ENCODE results near the gene ORAI2. TPM values are rescaled to one million over a fixed set of nuclear protein-coding genes. Genes with fewer than 3 reads are reported as not detected.
A peak's percentile ranks its signal among the peaks of the same experiment; 100 is the strongest.

The ORAI2 gene
- total RNA-seq = 47.4 to 55.1 TPM (median 54.0 TPM) in 3 replicates
- long read RNA-seq, full-length matches to known transcripts = 96 of 123 reads
- long read RNA-seq, partial matches to known transcripts = 0 of 123 reads
- long read RNA-seq, other reads (novel, unspliced or antisense) = 27 of 123 reads

DNA sequence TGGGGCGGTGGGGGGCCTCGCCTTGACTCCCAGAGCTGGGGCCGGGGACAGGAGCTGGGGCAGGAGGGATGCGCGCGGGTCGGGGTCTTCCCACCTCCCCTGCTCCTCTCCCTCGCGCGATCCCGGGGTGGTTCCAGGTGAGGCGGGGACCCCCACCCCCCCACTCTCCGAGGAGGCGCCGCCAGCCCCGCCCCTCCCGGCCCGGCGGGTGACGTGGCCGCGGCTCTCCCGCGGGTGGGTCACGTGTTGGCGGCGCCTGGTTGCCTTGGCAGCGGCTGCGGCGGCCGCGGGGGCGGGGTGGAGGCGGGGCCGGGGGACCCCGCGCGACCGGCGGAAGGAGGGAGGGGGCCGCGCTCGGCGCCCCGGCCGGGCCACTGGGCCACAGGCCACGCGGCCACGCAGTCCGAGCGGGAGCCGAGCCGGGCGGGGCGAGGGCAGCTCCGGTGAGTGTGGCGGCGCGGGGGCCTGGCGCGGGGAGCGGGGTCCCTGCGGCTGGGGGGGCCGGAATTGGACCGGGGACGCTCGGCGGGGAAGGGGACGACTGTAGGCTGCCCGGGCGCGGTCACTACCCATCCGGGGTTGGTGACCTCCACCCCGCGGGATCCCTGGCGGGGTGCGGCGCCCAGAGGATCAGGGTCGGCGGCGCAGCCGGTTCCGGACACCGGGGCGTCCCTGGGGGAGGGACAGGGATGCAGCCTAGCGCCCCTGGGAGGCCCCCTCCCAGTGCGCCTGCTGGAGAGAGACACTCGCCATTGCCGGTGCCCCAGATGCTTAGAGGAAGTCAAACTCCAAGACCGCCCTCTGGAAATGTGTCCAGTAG lies at the start of gene ORAI2:
Gene ORAI2 (plus strand): TSS at position 357 of the 820 bp plus-strand sequence. CDS start 5,382 bp downstream, outside the sequence.
- no peak for DNase-seq (ENCODE audit: low spot score)
- peak within 1 kb of the TSS; percentile 81 for H3K27ac Mint-ChIP-seq (ENCODE audit: unreplicated experiment)
- peaks cover 5% of the 10 kb centered on the region for H3K36me3 Mint-ChIP-seq (ENCODE audit: low read depth)
- H3K4me1 Mint-ChIP-seq (ENCODE audit: low read depth) = peaks cover 31% of the 10 kb centered on the region
- no peaks in the 10 kb centered on the region for H3K9me3 Mint-ChIP-seq (ENCODE audit: low read depth)
- no peaks in the 10 kb centered on the region for H3K27me3 Mint-ChIP-seq (ENCODE audit: low read depth)
- H3K4me3 Mint-ChIP-seq (ENCODE audit: unreplicated experiment) = peak within 1 kb of the TSS; percentile 78
- TF ChIP-seq, protein P1, sequence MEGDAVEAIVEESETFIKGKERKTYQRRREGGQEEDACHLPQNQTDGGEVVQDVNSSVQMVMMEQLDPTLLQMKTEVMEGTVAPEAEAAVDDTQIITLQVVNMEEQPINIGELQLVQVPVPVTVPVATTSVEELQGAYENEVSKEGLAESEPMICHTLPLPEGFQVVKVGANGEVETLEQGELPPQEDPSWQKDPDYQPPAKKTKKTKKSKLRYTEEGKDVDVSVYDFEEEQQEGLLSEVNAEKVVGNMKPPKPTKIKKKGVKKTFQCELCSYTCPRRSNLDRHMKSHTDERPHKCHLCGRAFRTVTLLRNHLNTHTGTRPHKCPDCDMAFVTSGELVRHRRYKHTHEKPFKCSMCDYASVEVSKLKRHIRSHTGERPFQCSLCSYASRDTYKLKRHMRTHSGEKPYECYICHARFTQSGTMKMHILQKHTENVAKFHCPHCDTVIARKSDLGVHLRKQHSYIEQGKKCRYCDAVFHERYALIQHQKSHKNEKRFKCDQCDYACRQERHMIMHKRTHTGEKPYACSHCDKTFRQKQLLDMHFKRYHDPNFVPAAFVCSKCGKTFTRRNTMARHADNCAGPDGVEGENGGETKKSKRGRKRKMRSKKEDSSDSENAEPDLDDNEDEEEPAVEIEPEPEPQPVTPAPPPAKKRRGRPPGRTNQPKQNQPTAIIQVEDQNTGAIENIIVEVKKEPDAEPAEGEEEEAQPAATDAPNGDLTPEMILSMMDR (IDR thresholded peaks at IDR 0.05) = peak; percentile 12

DNA sequence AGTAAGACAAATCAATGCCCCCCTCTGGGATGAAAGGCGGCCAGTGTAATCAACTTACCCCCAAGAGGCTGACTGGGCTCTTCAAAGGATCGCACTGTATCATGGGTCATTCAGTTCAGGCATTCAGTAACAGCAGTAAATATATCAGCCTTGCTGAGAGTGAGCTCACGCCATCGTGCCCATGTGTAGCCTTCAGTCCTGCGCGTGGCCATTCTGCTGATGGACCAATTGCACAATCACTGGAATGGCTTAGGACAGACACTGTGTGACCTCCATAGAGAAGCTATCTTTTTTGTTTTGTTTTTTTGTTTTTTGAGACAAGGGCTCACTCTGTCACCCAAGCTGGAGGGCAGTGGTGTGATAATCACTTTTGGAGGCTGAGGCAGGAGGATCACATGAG lies 46.3 kb upstream of the ORAI2 start:
- no peak overlapping the region for H3K27ac Mint-ChIP-seq (ENCODE audit: unreplicated experiment)
- no peaks in the 10 kb centered on the region for H3K4me1 Mint-ChIP-seq (ENCODE audit: low read depth)
- no peak for DNase-seq (ENCODE audit: low spot score)
- H3K9me3 Mint-ChIP-seq (ENCODE audit: low read depth) = no peaks in the 10 kb centered on the region
- H3K27me3 Mint-ChIP-seq (ENCODE audit: low read depth) = no peaks in the 10 kb centered on the region
- TF ChIP-seq, protein P1 (IDR thresholded peaks at IDR 0.05) = no peak
- no peak overlapping the region for H3K4me3 Mint-ChIP-seq (ENCODE audit: unreplicated experiment)
- peaks cover 3% of the 10 kb centered on the region for H3K36me3 Mint-ChIP-seq (ENCODE audit: low read depth)

DNA sequence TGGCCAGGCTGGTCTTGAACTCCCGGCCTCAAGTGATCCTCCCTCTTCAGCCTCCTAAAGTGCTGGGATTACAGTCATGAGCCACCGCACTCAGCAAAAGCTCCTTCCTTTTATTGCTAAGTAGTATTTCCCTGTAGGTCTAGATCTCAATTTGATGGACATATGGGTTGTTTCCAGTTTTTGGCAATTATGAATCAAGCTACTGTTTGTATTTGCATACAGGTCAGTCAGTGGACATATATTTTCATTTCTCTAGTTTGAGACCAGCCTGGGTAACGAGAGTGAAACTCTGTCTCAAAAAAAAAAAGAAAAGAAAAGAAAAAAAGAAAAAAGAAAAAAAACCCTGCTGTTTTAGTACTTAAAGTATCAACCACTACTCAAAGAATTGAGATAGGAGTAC lies 43.6 kb upstream of the ORAI2 start:
- no peak overlapping the region for H3K4me3 Mint-ChIP-seq (ENCODE audit: unreplicated experiment)
- H3K36me3 Mint-ChIP-seq (ENCODE audit: low read depth) = peaks cover 3% of the 10 kb centered on the region
- no peaks in the 10 kb centered on the region for H3K9me3 Mint-ChIP-seq (ENCODE audit: low read depth)
- no peaks in the 10 kb centered on the region for H3K27me3 Mint-ChIP-seq (ENCODE audit: low read depth)
- TF ChIP-seq, protein P1 (IDR thresholded peaks at IDR 0.05) = no peak
- H3K4me1 Mint-ChIP-seq (ENCODE audit: low read depth) = peaks cover 4% of the 10 kb centered on the region
- no peak overlapping the region for H3K27ac Mint-ChIP-seq (ENCODE audit: unreplicated experiment)
- DNase-seq (ENCODE audit: low spot score) = no peak

DNA sequence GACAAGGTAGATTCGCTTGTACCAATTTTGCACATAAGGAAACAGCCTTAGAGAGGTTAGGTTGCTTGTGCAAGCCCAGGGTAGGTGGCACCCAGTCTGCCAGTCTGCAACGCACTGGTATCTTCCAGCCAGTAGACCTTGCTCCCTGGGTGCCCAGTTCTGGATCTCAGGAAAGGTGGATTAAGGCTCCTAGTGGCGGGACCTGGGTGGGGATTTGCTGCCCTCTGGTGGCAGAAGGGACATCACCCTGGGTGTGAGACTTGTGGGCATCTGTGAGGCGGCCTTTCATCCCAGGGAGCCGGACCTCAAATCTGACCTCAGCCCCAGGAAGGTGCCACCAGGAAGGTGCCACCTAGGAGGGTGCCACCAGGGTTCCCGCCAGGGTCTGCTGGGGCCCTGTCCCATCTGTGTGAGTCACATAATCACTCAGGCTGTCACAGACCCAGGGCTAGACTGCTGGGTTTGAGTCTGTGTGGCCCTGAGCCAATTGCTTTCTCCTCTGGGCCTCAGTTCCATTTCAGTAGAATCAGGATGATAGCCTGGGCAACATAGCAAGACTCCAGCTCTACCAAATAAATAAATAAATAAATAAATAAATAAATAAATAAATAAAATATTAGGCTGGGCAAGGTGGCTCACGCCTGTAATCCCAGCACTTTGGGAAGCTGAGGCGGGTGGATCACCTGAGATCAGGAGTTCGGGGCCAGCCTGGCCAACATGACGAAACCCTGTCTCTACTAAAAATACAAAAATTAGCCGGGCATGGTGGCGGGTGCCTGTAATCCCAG lies 42.5 kb upstream of the ORAI2 start:
- Mint-ChIP-seq H3K27ac (ENCODE audit: unreplicated experiment) (no peak overlapping the region), H3K36me3 (ENCODE audit: low read depth) (peaks cover 3% of the 10 kb centered on the region), H3K4me1 (ENCODE audit: low read depth) (peaks cover 9% of the 10 kb centered on the region), H3K9me3 (ENCODE audit: low read depth) (no peaks in the 10 kb centered on the region), H3K27me3 (ENCODE audit: low read depth) (no peaks in the 10 kb centered on the region), H3K4me3 (ENCODE audit: unreplicated experiment) (no peak overlapping the region)
- DNase-seq (ENCODE audit: low spot score) = no peak
- TF ChIP-seq, protein P1 (IDR thresholded peaks at IDR 0.05) = peak; percentile 95

DNA sequence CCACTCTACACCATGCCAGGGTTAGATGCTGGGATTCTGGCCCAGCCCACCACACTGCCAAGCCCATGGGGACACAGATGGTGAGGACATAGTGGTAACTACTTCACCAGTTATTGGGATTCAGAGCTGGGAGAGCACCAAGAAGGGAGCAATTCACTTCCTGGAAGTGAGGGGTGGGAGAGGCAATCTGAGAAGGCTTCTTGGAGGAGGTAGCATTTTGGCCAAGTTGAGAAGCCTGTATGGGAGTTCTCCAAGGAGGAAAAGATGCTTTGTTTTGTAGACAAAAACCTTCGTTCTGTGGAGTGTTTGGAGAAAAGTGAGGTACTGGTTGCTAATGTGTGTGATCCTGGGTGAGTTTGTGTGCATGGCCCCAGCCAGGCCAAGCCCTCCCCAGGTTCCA lies 41.0 kb upstream of the ORAI2 start:
- Mint-ChIP-seq H3K36me3 (ENCODE audit: low read depth) (peaks cover 2% of the 10 kb centered on the region), H3K4me3 (ENCODE audit: unreplicated experiment) (no peak overlapping the region), H3K9me3 (ENCODE audit: low read depth) (no peaks in the 10 kb centered on the region), H3K27me3 (ENCODE audit: low read depth) (no peaks in the 10 kb centered on the region), H3K4me1 (ENCODE audit: low read depth) (peaks cover 16% of the 10 kb centered on the region), H3K27ac (ENCODE audit: unreplicated experiment) (no peak overlapping the region)
- no peak for DNase-seq (ENCODE audit: low spot score)
- TF ChIP-seq, protein P1 (IDR thresholded peaks at IDR 0.05) = no peak

All from chondrocyte (in vitro differentiated cells).